NB4 (cell line): ENCODE results near the gene GAB2.
"Not testable (repeated sequence)": the region's sequence is repeated elsewhere in the genome, so short reads cannot be mapped to it uniquely, and the experiment has no call there.

ENCODE experiments used
- DNase-seq: peaks from one replicate; pipeline ENCODE4 v3.0.0; 2010; ENCODE audit warnings: low read depth
- H3K4me3 ChIP-seq: one replicate; pipeline ENCODE4 v1.5.1; 2011; ENCODE audit warnings: mild to moderate bottlenecking, low read depth, low read length, moderate library complexity
- MYC ChIP-seq: IDR thresholded peaks from 2 replicates; pipeline ENCODE4 v1.6.1; 2011; ENCODE audit warnings: low read depth, low read length
- POLR2A ChIP-seq: IDR thresholded peaks from 2 replicates; pipeline ENCODE4 v1.6.1; 2011; ENCODE audit warnings: mild to moderate bottlenecking; ENCODE audit not compliant: insufficient read length; ENCODE audit errors: extremely low read depth
- TF ChIP-seq, protein P1 (sequence below): IDR thresholded peaks from one replicate; pipeline ENCODE4 v1.5.1; 2012; ENCODE audit warnings: low read depth, low read length
- TF ChIP-seq, protein P2 (sequence below): IDR thresholded peaks from 2 replicates; pipeline ENCODE4 v1.6.1; 2011; ENCODE audit warnings: low read depth, low read length

Gene GAB2

DNA sequence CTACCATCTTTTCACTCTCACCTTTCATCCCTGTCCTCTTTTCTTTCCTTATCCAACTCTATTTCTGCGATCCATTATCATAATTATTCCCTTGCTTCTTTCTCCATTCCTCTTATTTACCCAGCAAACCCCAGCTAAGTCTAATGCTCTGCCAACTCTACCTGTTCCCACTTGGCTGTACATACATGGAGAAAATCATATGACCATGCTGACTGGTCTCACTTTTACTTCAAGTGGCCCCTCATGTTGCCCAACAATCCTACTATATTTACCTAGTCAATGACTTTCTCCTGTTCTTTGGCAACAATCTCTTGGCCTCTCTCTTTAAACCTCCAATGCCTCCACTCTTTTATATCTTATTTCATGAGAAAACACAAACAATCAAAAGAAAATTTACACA, 134.8 kb downstream of the GAB2 start:
- no peak for TF ChIP-seq MYC
- TF ChIP-seq, protein P1, sequence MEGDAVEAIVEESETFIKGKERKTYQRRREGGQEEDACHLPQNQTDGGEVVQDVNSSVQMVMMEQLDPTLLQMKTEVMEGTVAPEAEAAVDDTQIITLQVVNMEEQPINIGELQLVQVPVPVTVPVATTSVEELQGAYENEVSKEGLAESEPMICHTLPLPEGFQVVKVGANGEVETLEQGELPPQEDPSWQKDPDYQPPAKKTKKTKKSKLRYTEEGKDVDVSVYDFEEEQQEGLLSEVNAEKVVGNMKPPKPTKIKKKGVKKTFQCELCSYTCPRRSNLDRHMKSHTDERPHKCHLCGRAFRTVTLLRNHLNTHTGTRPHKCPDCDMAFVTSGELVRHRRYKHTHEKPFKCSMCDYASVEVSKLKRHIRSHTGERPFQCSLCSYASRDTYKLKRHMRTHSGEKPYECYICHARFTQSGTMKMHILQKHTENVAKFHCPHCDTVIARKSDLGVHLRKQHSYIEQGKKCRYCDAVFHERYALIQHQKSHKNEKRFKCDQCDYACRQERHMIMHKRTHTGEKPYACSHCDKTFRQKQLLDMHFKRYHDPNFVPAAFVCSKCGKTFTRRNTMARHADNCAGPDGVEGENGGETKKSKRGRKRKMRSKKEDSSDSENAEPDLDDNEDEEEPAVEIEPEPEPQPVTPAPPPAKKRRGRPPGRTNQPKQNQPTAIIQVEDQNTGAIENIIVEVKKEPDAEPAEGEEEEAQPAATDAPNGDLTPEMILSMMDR = no peak
- DNase-seq = no peak

DNA sequence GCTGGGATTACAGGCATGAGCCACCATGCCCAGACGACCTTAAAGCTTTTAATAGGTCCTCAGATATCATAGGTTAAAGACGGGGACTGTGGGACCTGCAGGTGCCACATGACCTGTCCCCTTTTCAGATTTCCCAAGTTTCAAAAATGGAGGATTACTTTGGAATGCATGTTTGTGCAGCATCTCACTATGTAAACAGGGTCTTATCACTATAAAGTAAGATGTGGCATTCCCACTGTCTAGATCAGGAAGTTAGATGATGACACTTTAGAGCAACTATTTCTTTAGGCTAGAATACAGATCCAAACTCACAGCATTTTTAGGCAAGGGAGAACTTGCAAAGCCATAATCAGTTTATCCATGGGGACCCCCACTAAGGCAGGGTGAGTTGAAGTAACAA, 136.1 kb downstream of the GAB2 start:
- TF ChIP-seq MYC = no peak
- TF ChIP-seq, protein P1 = no peak
- TF ChIP-seq, protein P2, sequence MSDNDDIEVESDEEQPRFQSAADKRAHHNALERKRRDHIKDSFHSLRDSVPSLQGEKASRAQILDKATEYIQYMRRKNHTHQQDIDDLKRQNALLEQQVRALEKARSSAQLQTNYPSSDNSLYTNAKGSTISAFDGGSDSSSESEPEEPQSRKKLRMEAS = no peak
- TF ChIP-seq POLR2A = no peak
- no peak overlapping the region for H3K4me3 ChIP-seq
- no peak for DNase-seq

More for the DNA sequence above, 134.8 kb downstream of the GAB2 start:
- H3K4me3 ChIP-seq = no peak overlapping the region

- no peak overlapping the region for H3K4me3 ChIP-seq
- TF ChIP-seq, protein P2 = no peak
- TF ChIP-seq, protein P1 = no peak
- TF ChIP-seq MYC (no peak), POLR2A (no peak)
- DNase-seq = no peak
These were observed 140.2 kb downstream of the GAB2 start for GRCh38 chr11:78277314-78277994.

DNA sequence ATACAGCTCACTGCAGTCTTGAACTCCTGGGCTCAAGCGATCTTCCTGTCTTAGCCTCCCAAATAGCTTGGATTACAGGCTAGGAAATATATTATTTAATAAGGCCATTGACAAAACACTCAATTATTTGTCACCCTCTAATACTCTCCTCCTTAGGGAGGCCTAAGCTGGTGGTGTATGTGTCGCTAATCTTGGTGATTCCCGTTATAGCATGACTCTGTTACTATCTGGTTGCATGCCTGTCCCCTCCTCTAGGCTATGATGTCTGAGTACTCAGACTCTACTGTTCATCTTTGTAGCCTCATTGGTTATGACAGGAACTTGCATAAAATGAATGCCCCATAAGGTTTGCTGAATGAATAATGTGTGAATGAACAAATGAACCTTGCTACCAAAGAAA, 141.3 kb downstream of the GAB2 start:
- DNase-seq = no peak
- no peak overlapping the region for H3K4me3 ChIP-seq
- no peak for TF ChIP-seq MYC
- TF ChIP-seq, protein P2 = no peak
- TF ChIP-seq POLR2A = no peak
- TF ChIP-seq, protein P1 = no peak

DNA sequence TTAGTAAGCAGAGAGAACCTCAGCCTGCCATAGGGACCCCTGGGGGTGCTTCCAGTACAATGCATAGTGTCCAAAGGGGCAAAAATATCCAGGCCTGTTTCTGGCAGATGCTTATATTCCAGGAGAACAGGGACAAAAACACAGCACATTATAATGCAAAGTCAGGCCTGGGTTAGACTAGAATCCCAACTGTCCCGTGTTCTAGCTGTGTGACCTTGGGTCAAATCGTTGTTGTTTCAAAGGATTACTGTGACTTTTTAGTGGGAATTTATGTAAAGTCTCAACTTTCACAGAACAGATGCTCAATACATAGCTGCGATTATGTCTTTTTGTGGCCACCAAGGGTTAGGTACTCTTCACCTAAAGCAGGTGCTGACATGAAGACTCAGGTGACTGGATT, 142.9 kb downstream of the GAB2 start:
- no peak overlapping the region for H3K4me3 ChIP-seq
- DNase-seq = no peak
- TF ChIP-seq, protein P2 = no peak
- TF ChIP-seq POLR2A = no peak

- H3K4me3 ChIP-seq, DNase-seq: not testable (repeated sequence)
These were observed 144.9 kb downstream of the GAB2 start for GRCh38 chr11:78272625-78273269.

GRCh38 chr11:78271801-78272200, 145.8 kb downstream of the GAB2 start:
- DNase-seq, H3K4me3 ChIP-seq: not testable (repeated sequence)
